GM12874 (cell line): Measurements from ENCODE around the gene CCDC27.

ENCODE experiments used
- CTCF ChIP-seq: IDR thresholded peaks from 2 replicates; pipeline ENCODE4 v1.5.1; 2011; ENCODE audit warnings: low read depth, mild to moderate bottlenecking, control low read depth, low read length, moderate library complexity; ENCODE audit not compliant: insufficient read depth

The CCDC27 gene

GRCh38 chr1:3734602-3735001 lies 17.6 kb upstream of the CCDC27 start:
- TF ChIP-seq CTCF = no peak

- TF ChIP-seq CTCF = no peak
Measured at GRCh38 chr1:3735027-3735681, 17.1 kb upstream of the CCDC27 start.

GRCh38 chr1:3735688-3736087 lies 16.6 kb upstream of the CCDC27 start:
- TF ChIP-seq CTCF = no peak

GRCh38 chr1:3736131-3736561 lies 16.1 kb upstream of the CCDC27 start:
- TF ChIP-seq CTCF = no peak

GRCh38 chr1:3736708-3737107 lies 15.5 kb upstream of the CCDC27 start:
- no peak for TF ChIP-seq CTCF

- no peak for TF ChIP-seq CTCF
Measured at GRCh38 chr1:3738943-3739342, 13.3 kb upstream of the CCDC27 start.

GRCh38 chr1:3740042-3740441 lies 12.2 kb upstream of the CCDC27 start:
- TF ChIP-seq CTCF = no peak
